Heart left ventricle (tissue), 13 donors: ENCODE measurements around the gene PAM16.

Source experiments
- POLR2A ChIP-seq, 2 donors: fragments of 450-650 bp; IDR thresholded peaks; one replicate each; pipeline ENCODE4 v1.6.1; 2017; ENCODE audit warnings: antibody characterized with exemption in 2 of 2, mild to moderate bottlenecking in 2 of 2, moderate library complexity in 2 of 2
- TF ChIP-seq, protein P1 (sequence below), 12 donors: fragments of 200-600 bp; sonication (generic) in 4 of 12; IDR thresholded peaks; one replicate each; pipeline versions ENCODE4 v1.5.0 to v1.8.0; 2018 to 2022; ENCODE audit warnings: antibody characterized with exemption in 12 of 12, mild to moderate bottlenecking in 5 of 12
- donor health status: ischemic (EF 13 %, LVEDD 7.1; RV severe dilation, severe dysfunction).
- donor health status: DM: no; HTN: yes; CAD: no.
- donor health status: DM: no; HTN: no; CAD: no.
- donor health status: ischemic (EF 25% LVEDD 6.9; RV normal size, moderate dysfunction).
- donor health status: ischemic (EF 25% LVEDD 5.7; RV mildly dilated, moderate dysfunction).
- donor health status: ischemic (EF 35%, LVEDD 5.7; RV mildly dilated, moderate dysfunction).
- donor health status: nonischemic (EF 11% LVEDD 7.7; RV severe dilation, severe dysfunction).
- donor health status: DM: yes; HTN: yes; CAD: no.
- donor health status: PGD.
- donor health status: ischemic (EF 29% LVEDD 5.4; RV normal size, mild dysfunction).
- donor health status: nonischemic (EF 23%, LVEDD 6.1; RV moderate dilation, normal function).

DNA sequence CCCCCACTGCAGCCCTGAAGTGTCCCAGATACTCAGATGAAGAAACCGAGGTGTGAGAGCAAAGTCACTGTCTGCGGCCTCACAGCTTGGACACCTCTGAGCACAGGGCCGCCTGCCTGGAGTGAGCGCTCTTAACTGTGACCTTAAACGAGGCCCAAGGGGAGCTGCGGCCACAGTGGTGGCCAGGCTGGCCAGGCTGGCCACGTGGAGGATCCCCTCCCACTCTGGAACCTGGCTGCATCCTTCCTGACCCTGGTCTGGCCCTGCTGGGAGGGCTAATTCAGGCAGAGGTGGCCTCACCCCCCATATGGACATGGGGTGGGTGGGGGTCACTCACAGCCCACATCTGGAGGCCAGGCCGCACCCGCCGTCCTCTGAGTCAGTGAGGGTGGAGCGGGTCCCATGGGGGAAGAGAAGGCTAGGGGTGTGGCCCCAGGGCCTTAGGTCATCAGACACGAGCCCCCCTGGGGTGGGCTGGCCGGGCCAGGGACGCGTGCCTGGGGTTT is 27.1 kb upstream of the PAM16 start:
- TF ChIP-seq, protein P1, sequence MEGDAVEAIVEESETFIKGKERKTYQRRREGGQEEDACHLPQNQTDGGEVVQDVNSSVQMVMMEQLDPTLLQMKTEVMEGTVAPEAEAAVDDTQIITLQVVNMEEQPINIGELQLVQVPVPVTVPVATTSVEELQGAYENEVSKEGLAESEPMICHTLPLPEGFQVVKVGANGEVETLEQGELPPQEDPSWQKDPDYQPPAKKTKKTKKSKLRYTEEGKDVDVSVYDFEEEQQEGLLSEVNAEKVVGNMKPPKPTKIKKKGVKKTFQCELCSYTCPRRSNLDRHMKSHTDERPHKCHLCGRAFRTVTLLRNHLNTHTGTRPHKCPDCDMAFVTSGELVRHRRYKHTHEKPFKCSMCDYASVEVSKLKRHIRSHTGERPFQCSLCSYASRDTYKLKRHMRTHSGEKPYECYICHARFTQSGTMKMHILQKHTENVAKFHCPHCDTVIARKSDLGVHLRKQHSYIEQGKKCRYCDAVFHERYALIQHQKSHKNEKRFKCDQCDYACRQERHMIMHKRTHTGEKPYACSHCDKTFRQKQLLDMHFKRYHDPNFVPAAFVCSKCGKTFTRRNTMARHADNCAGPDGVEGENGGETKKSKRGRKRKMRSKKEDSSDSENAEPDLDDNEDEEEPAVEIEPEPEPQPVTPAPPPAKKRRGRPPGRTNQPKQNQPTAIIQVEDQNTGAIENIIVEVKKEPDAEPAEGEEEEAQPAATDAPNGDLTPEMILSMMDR (IDR thresholded peaks at IDR 0.05): no peak
- no peak for TF ChIP-seq POLR2A (IDR thresholded peaks at IDR 0.05)
